MCF 10A (cell line): ENCODE measurements around the gene RIPK3. TPM values are rescaled to one million over a fixed set of nuclear protein-coding genes. Genes with fewer than 3 reads are reported as not detected.

Experiments used
- BruUV-seq: library from RNA; stranded (reverse); fragments of 400-500 nt; replicated peaks from 2 replicates; lab custom pipeline; 2021; lab: Mats Ljungman, UMichigan
- CTCF ChIA-PET: fragments of 300-600 bp; sonication (Branson Sonifier 250); formaldehyde crosslinking; extraction: SDS; loops from one replicate; lab custom pipeline; 2021; ENCODE audit warnings: antibody characterized with exemption, inconsistent platforms; lab: Yijun Ruan, JAX
- POLR2A ChIA-PET: fragments of 300-600, 350-650 bp; sonication (Branson Sonifier 250); formaldehyde crosslinking; extraction: SDS; loops from one replicate; lab custom pipeline; 2020; ENCODE audit warnings: antibody characterized with exemption, inconsistent platforms; lab: Yijun Ruan, JAX
- DNase-seq: peaks from one replicate; pipeline ENCODE4 v3.0.0-alpha.2; 2018; ENCODE audit not compliant: unreplicated experiment
- H3K27ac Mint-ChIP-seq: one replicate; pipeline ENCODE4 v1.8.0; 2022; ENCODE audit warnings: mild to moderate bottlenecking, low read depth, mixed read lengths; ENCODE audit not compliant: unreplicated experiment
- H3K27me3 Mint-ChIP-seq: one replicate; pipeline ENCODE4 v1.8.0; 2022; ENCODE audit warnings: mixed read lengths; ENCODE audit not compliant: insufficient read depth, unreplicated experiment
- H3K36me3 Mint-ChIP-seq: one replicate; pipeline ENCODE4 v1.8.0; 2022; ENCODE audit warnings: mild to moderate bottlenecking, moderate library complexity, mixed read lengths; ENCODE audit not compliant: insufficient read depth, unreplicated experiment
- H3K4me1 Mint-ChIP-seq: one replicate; pipeline ENCODE4 v1.8.0; 2022; ENCODE audit warnings: mixed read lengths; ENCODE audit not compliant: insufficient read depth, unreplicated experiment
- H3K4me3 Mint-ChIP-seq: one replicate; pipeline ENCODE4 v1.8.0; 2022; ENCODE audit warnings: mild to moderate bottlenecking, moderate library complexity, mixed read lengths; ENCODE audit not compliant: unreplicated experiment
- H3K9me3 Mint-ChIP-seq: one replicate; pipeline ENCODE4 v1.8.0; 2022; ENCODE audit warnings: mixed read lengths; ENCODE audit not compliant: unreplicated experiment
- CTCF ChIP-seq: fragments of 200-600 bp; IDR thresholded peaks from one replicate; pipeline ENCODE4 v1.8.0; 2022; ENCODE audit warnings: antibody characterized with exemption, mild to moderate bottlenecking; ENCODE audit not compliant: unreplicated experiment
- intact Hi-C: fragments of 100-400 bp; cut with micrococcal nuclease; formaldehyde crosslinking; loops from 2 replicates; pipeline ENCODE4 v1.14.1; 2022
- total RNA-seq: library from RNA; stranded (reverse); gene quantifications from 2 replicates; pipeline ENCODE4 v1.2.3, GENCODE V29; 2022

RIPK3 gene
- total RNA-seq, 1 experiment from 2014 or later: not detected

GRCh38 chr14:24369463-24369862, 29.7 kb upstream of the RIPK3 start:
- Mint-ChIP-seq H3K4me3 (no peak overlapping the region), H3K36me3 (peaks cover 7% of the 10 kb centered on the region), H3K27me3 (no peaks in the 10 kb centered on the region), H3K9me3 (no peaks in the 10 kb centered on the region), H3K4me1 (peaks cover 24% of the 10 kb centered on the region), H3K27ac (peak overlapping the region; percentile 63)
- ChIA-PET CTCF (interaction anchor here (1.0 to 2.5 kb wide), 3 partner anchors 29 to 62 kb away, joined by 3 to 17 read pairs (median 8); partner anchors contain the start of gene NYNRIN), POLR2A (no interaction called here)
- intact Hi-C loops: no loop called here
- no TSS peak for BruUV-seq
- no peak for TF ChIP-seq CTCF
- no peak for DNase-seq

GRCh38 chr14:24368562-24369252, 28.9 kb upstream of the RIPK3 start:
- CTCF ChIA-PET: interaction anchor here (0.6 to 0.8 kb wide), 2 partner anchors 11 to 1806 kb away, joined by 3 read pairs; no protein-coding TSS in a partner anchor
- Mint-ChIP-seq H3K4me1 (peaks cover 24% of the 10 kb centered on the region), H3K4me3 (no peak overlapping the region), H3K27ac (peak overlapping the region; percentile 63), H3K27me3 (no peaks in the 10 kb centered on the region), H3K36me3 (peaks cover 7% of the 10 kb centered on the region), H3K9me3 (no peaks in the 10 kb centered on the region)
- intact Hi-C loops: no loop called here
- TF ChIP-seq CTCF: no peak
- POLR2A ChIA-PET: no interaction called here
- BruUV-seq: no TSS peak
- no peak for DNase-seq

GRCh38 chr14:24368212-24368561, 28.4 kb upstream of the RIPK3 start:
- Mint-ChIP-seq H3K27me3 (no peaks in the 10 kb centered on the region), H3K4me1 (peaks cover 24% of the 10 kb centered on the region), H3K9me3 (no peaks in the 10 kb centered on the region), H3K4me3 (peak overlapping the region; percentile 75), H3K36me3 (peaks cover 7% of the 10 kb centered on the region), H3K27ac (no peak overlapping the region)
- ChIA-PET CTCF (interaction anchor here (0.6 to 0.8 kb wide), 3 partner anchors 10 to 1806 kb away, joined by 3 to 4 read pairs (median 3); no protein-coding TSS in a partner anchor), POLR2A (no interaction called here)
- intact Hi-C loops: no loop called here
- no peak for DNase-seq
- no TSS peak for BruUV-seq
- no peak for TF ChIP-seq CTCF

DNA sequence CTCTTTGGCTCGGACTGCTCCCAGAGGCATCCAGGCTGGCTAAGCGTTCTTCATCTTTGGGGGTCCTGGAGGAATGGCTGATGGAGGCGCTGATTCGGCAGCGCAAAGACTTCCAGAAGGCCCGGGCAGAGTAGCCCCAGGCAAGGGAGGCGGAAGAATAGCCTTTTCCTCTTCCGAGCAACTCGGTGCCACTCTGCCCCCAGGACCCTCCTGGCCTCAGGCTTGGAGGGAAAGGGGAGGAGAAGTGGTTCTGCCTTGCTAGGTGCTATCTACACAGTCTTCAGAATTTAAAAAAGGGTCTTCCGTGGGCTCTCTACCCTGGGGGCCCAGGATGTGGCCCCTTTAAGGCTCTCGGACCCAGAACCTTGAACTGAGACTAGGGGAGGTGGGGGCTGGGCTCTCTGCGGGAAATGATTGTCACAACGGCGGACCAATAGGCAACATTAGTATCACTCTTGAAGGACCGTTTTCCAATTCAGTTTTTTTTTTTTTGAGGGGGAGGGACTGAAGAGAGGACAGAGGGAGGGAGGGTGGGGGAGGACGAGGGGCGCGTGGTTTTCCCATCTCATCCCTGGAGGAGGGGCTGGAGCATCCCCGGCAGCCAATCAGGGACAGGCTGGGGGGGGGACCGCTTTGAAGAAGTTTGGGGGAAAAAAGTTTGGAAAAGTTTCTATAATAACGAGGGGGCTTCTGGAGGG, 27.9 kb upstream of the RIPK3 start, which contains the start of gene NFATC4:
Gene NFATC4 (plus strand): TSS at position 671 of the 698 bp plus-strand sequence. CDS start 157 bp downstream, outside the sequence.
- H3K36me3 Mint-ChIP-seq: peaks cover 7% of the 10 kb centered on the region
- peak within 1 kb of the TSS; percentile 75 for H3K4me3 Mint-ChIP-seq
- no peak for TF ChIP-seq CTCF
- H3K27me3 Mint-ChIP-seq: no peaks in the 10 kb centered on the region
- H3K27ac Mint-ChIP-seq: peak within 1 kb of the TSS; percentile 96
- peaks cover 24% of the 10 kb centered on the region for H3K4me1 Mint-ChIP-seq
- no TSS peak for BruUV-seq
- intact Hi-C loops: no loop called here
- H3K9me3 Mint-ChIP-seq: no peaks in the 10 kb centered on the region
- peak; percentile 55 for DNase-seq
- ChIA-PET POLR2A (no interaction called here), CTCF (interaction anchor here (0.6 to 0.8 kb wide), 3 partner anchors 9 to 1807 kb away, joined by 3 to 4 read pairs (median 3); no protein-coding TSS in a partner anchor)
